ENCODE data around the gene CHST11. TPM values are rescaled to one million over a fixed set of nuclear protein-coding genes. Genes with fewer than 3 reads are reported as not detected.

Gene CHST11
- total RNA-seq, 1 experiment from 2014 or later = 1.1 TPM

DNA sequence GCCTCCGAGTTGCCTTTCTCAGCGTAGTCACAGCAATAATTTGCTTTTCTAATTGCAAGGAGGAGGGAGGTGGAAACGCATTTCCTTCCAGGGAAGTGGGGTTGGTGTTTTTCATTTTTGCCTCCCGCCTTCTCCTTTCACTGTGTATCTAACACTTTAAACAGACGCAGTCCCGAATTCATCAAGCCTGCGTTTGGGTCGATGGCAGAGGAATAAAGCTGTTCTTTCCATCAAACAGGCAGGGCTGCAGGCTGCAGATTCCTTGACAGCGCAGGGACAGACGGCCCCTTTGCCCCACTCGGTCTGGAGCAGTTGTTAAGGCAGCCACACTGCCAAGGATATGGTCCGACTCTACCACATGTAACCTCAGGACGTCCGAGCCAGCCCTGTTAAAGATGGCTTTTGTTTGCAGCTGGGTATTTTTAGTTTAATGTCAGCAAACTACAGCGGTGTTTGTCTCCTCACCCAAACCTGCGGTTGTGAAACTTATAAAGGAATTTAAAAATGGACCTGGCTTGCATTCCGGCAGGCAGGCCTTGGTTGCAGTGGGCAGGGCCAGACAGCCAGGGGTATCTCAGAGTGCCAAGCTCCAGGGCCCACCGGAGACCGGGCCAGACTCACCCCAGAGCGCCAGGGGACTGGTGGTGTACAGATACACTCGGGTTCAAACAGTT is 2.1 kb downstream of the CHST11 start:
- DNase-seq = no peak
- Mint-ChIP-seq H3K27ac (ENCODE audit: unreplicated experiment) (no peak overlapping the region), H3K4me1 (ENCODE audit: low read depth, unreplicated experiment) (peaks cover 7% of the 10 kb centered on the region), H3K27me3 (ENCODE audit: unreplicated experiment) (peaks cover 74% of the 10 kb centered on the region), H3K36me3 (ENCODE audit: insufficient read depth, unreplicated experiment) (peaks cover 20% of the 10 kb centered on the region), H3K4me3 (ENCODE audit: low read depth, unreplicated experiment) (peak overlapping the region; percentile 95), H3K9me3 (ENCODE audit: low read depth, unreplicated experiment) (no peaks in the 10 kb centered on the region)
- CTCF ChIA-PET = interaction anchor here (0.7 kb wide), 1 partner anchor 77 kb away, joined by 3 read pairs; no protein-coding TSS in a partner anchor
- no TSS peak for BruUV-seq (replicated peaks)
- TF ChIP-seq, protein P1, sequence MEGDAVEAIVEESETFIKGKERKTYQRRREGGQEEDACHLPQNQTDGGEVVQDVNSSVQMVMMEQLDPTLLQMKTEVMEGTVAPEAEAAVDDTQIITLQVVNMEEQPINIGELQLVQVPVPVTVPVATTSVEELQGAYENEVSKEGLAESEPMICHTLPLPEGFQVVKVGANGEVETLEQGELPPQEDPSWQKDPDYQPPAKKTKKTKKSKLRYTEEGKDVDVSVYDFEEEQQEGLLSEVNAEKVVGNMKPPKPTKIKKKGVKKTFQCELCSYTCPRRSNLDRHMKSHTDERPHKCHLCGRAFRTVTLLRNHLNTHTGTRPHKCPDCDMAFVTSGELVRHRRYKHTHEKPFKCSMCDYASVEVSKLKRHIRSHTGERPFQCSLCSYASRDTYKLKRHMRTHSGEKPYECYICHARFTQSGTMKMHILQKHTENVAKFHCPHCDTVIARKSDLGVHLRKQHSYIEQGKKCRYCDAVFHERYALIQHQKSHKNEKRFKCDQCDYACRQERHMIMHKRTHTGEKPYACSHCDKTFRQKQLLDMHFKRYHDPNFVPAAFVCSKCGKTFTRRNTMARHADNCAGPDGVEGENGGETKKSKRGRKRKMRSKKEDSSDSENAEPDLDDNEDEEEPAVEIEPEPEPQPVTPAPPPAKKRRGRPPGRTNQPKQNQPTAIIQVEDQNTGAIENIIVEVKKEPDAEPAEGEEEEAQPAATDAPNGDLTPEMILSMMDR (IDR thresholded peaks at IDR 0.05; ENCODE audit: unreplicated experiment) = no peak
- intact Hi-C loops (cut with micrococcal nuclease; ENCODE audit: unreplicated experiment) = no loop called here

GRCh38 chr12:104459368-104459909 is 2.7 kb downstream of the CHST11 start:
- no peak for DNase-seq
- no peak overlapping the region for H3K4me3 Mint-ChIP-seq (ENCODE audit: low read depth, unreplicated experiment)
- peaks cover 20% of the 10 kb centered on the region for H3K36me3 Mint-ChIP-seq (ENCODE audit: insufficient read depth, unreplicated experiment)
- H3K27me3 Mint-ChIP-seq (ENCODE audit: unreplicated experiment) = peaks cover 74% of the 10 kb centered on the region
- no TSS peak for BruUV-seq (replicated peaks)
- TF ChIP-seq, protein P1 (IDR thresholded peaks at IDR 0.05; ENCODE audit: unreplicated experiment) = no peak
- H3K4me1 Mint-ChIP-seq (ENCODE audit: low read depth, unreplicated experiment) = peaks cover 7% of the 10 kb centered on the region
- intact Hi-C loops (cut with micrococcal nuclease; ENCODE audit: unreplicated experiment) = no loop called here
- no peaks in the 10 kb centered on the region for H3K9me3 Mint-ChIP-seq (ENCODE audit: low read depth, unreplicated experiment)
- CTCF ChIA-PET = interaction anchor here (0.7 kb wide), 1 partner anchor 77 kb away, joined by 3 read pairs; no protein-coding TSS in a partner anchor
- H3K27ac Mint-ChIP-seq (ENCODE audit: unreplicated experiment) = no peak overlapping the region

DNA sequence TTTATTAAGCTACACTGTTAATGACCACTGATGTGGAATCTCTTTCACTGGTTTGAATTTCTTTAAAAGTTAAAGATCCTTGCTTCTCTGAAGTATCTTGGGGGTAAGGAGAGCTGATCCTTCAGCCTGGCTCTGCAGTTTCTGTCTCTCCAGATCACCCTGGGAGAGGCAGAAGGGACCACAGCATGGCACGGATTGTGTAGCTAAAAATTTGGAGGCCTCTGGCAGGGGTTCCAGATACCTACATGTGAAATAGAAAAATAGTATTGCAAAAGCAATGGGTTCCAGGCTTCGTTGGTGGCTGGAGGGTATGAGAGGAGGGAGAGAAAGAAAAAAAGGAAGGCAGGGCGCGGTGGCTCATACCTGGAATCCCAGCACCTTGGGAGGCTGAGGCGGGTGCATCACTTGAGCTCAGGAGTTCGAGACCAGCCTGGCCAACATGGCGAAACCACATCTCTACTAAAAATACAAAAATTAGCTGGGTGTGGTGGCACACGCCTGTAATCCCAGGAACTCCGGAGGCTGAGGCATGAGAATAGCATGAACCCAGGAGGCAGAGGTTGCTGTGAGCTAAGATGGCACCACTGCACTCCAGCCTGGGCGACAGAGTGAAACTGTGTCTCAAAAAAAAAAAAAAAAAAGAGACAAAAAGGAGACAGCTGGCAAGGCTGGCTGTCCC is 3.4 kb downstream of the CHST11 start:
- Mint-ChIP-seq H3K36me3 (ENCODE audit: insufficient read depth, unreplicated experiment) (peaks cover 20% of the 10 kb centered on the region), H3K27me3 (ENCODE audit: unreplicated experiment) (peaks cover 67% of the 10 kb centered on the region), H3K27ac (ENCODE audit: unreplicated experiment) (no peak overlapping the region), H3K4me3 (ENCODE audit: low read depth, unreplicated experiment) (no peak overlapping the region), H3K9me3 (ENCODE audit: low read depth, unreplicated experiment) (no peaks in the 10 kb centered on the region), H3K4me1 (ENCODE audit: low read depth, unreplicated experiment) (peaks cover 7% of the 10 kb centered on the region)
- BruUV-seq (replicated peaks) = no TSS peak
- CTCF ChIA-PET = interaction anchor here (0.7 kb wide), 1 partner anchor 290 kb away, joined by 3 read pairs; no protein-coding TSS in a partner anchor
- TF ChIP-seq, protein P1 (IDR thresholded peaks at IDR 0.05; ENCODE audit: unreplicated experiment) = no peak
- intact Hi-C loops (cut with micrococcal nuclease; ENCODE audit: unreplicated experiment) = no loop called here
- no peak for DNase-seq

DNA sequence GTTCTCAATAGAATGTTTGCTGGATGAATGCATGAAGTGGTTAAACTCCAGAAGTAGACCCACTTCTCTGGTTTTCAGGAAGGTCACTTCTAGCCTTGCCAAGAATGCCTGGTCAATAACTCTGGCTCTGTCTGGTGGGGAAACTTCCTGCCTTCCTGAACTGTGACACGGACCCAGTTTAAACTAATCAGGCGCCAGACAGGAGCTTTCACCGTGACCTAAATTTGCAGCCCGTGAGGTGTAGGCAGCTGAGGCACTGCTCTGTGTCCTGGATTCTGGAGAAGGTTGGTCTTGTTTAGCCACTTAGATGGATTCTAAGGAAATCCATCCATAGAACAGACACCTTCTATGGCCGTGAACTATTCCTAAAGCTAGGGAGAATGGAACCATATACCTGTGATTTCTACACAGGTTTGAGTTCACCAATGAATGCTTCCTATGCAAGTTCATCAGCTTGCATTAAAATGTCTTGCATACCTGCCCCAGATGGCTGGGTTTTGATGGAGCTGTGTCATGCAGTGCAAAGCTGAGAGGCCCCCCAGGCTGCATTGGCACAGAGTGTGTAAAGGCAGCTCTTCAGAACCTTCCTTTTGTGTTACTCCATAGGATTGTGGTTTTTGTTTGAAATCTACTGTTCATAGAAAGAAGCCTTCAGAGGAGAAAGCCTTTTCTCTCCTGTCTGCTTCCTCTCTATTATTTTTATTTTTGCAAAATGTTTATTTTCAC is 4.4 kb downstream of the CHST11 start:
- TF ChIP-seq, protein P1 (IDR thresholded peaks at IDR 0.05; ENCODE audit: unreplicated experiment) = no peak
- no TSS peak for BruUV-seq (replicated peaks)
- H3K4me3 Mint-ChIP-seq (ENCODE audit: low read depth, unreplicated experiment) = no peak overlapping the region
- peaks cover 59% of the 10 kb centered on the region for H3K27me3 Mint-ChIP-seq (ENCODE audit: unreplicated experiment)
- no peaks in the 10 kb centered on the region for H3K9me3 Mint-ChIP-seq (ENCODE audit: low read depth, unreplicated experiment)
- CTCF ChIA-PET = no interaction called here
- no peak overlapping the region for H3K27ac Mint-ChIP-seq (ENCODE audit: unreplicated experiment)
- peaks cover 7% of the 10 kb centered on the region for H3K4me1 Mint-ChIP-seq (ENCODE audit: low read depth, unreplicated experiment)
- intact Hi-C loops (cut with micrococcal nuclease; ENCODE audit: unreplicated experiment) = no loop called here
- no peak for DNase-seq
- peaks cover 18% of the 10 kb centered on the region for H3K36me3 Mint-ChIP-seq (ENCODE audit: insufficient read depth, unreplicated experiment)
